Suppressor macrophage (primary cell): ENCODE results near the gene PDZRN4.
A peak's percentile ranks its signal among the peaks of the same experiment; 100 is the strongest.
"Not testable (repeated sequence)": the region's sequence is repeated elsewhere in the genome, so short reads cannot be mapped to it uniquely, and the experiment has no call there.

Experiments
- DNase-seq, 4 experiments: peaks; one replicate each; pipeline ENCODE4 v3.0.0-alpha.2; 2020 to 2022

The PDZRN4 gene

DNA sequence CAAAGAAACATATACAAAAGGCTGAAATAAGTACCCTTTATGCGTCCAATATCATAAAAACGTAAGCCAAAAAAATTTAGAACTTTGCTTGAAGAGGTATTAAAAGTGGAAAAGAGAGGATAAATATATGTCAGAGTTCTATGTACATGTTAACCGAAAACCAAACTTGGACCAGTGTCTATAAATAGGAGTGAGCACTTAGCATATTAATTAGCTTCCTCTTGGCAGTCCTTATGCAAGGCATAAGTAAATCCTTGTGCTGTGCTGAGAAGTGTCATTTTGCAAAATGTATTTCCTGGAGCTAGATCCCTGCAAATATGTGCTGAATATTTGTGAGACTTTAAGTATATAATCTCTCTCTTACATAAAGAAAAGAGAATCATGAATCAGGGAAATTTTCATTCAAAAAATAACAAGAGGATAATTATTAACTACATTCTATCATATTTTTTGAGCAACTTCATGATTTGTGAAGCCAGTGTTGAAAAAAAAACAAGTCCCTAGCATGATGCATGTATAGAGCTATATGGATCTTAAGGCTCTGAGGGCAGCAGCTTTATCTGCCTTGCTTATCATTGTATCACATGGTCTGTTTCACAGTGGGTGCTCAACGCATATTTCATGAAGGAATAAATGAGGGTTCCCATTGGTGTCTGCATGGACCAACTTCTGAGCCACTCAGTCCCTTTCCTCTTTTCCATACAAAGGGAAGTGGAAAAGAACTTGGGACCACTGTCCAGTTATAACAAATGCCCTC, 326.1 kb downstream of the PDZRN4 start:
- peak in 2 of 4 experiments; percentile 11 to 42 for DNase-seq

DNA sequence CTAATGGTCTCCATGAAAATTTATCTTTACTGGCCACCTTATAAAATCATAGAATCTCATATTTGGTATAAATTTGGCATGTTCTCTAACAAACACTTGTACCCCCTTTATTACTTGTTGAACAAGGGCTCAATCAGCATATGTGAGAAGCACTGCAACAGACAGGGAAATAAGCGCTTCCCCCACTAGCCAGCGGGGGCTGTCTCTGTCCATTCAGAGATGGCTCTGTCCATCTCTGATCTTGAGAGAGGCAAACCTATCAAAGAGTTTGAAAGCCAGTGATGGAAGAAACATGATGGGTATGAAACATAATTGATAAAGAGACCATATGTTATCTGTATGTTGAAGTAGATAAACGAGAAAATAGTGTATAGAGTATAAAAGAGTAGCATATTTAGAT, 326.8 kb downstream of the PDZRN4 start:
- no peak for DNase-seq

DNA sequence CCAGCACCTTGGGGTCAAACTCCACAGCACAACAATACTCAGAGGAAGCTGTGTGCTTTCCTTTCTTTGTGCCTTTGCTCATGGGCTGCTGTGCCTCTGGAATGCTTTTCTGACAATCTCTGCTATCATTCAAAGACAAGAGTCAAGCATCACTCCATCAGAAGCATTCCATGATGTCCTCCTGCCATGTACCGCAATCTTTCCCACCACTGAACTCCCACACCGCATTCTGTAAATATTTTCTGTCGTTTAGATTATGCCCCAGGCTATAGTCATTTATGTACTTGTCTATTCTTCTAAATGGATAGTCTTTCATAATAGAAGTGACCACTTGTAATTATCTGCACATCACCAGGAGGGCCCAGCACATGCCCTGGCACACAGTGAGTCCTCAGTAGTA, 327.8 kb downstream of the PDZRN4 start:
- no peak for DNase-seq

DNA sequence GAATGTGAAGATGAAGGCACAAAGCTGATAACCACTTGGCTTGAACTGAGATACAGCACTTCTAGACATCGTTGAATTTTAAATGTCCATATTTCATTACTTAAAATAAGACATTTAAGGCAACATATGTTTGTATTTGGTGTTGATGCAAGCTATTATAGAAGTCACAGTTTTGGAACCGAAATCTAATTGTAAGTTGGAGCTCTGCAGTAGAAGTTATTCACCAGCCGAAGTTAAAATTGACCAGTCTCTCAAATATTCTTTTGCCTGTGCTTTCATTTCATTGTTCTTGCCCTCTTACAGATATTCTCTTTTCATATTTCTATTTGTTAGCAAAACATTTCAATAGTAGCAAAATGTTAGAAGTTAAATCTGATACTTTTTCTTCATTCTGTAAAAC, 332.7 kb downstream of the PDZRN4 start:
- DNase-seq, result no peak

DNA sequence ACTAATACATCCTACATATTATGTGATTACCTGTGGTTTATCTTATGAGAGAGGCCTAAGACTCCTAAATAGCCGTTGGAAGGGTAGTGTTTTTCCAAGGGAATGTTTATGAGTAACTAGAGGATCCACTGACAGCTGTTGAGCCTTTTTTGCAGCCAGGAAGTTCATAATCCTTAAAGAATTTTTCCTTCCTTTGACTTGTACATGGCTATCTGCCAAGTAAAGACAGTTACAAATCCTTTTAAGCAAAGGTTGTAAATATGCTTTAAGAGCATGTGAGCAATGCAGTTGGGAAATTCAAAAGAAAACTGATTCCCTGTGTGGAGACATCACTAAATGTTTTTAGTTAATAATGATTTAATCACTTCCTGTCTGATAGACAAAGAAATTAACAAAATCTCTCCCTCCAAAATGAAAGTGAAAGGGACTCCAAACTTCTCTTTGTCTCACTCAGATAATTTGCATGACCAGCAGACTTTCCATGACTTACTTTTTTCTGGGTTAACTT, 333.8 kb downstream of the PDZRN4 start:
- peak in 3 of 4 experiments; percentile 3 to 35 (median 32) for DNase-seq

DNA sequence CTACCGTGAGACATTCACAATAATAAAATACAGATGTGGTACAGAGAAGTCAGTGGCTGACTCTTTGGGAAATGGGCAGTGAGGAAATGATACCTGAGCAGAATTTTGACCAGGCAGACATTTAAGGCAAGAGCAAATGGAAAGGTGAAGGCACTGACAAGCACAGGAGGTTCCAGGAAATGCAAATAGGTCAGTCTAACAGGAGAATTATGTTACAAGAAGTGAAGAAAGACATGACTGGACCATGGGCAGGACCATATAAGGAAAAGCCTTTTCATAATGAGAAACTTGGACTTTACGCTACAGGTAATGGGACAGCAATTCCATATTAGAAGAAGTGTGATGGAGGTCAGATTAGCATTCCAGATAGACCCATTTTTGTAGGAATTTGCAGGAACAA, 338.9 kb downstream of the PDZRN4 start:
- no peak for DNase-seq

DNA sequence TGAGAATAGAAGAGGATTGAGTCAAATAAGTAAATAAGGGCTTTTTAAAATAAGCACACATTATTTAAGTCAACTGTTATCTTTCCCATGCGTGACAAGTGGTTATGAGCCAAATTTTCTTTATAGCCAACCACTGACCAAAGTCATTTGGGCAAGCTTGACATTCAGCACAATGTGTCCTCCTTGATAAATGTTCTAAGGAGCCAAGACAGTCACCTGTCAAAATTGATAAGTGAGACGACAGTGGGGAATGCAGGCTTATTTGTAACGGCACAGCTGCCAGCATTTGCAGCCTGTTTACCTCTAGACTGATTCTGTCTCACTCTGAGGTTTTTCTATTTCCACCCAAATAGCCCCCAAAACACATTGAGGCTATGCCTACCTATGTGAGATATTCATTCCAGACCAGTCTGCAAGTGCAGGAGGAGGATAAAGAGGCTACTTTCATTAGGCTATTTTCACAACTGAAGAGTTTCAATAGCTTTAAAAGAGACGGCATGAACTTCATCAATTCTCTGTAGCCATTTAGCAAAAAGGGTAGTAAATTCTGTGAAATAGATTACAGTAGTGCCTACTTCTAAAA, 339.5 kb downstream of the PDZRN4 start:
- no peak for DNase-seq

DNA sequence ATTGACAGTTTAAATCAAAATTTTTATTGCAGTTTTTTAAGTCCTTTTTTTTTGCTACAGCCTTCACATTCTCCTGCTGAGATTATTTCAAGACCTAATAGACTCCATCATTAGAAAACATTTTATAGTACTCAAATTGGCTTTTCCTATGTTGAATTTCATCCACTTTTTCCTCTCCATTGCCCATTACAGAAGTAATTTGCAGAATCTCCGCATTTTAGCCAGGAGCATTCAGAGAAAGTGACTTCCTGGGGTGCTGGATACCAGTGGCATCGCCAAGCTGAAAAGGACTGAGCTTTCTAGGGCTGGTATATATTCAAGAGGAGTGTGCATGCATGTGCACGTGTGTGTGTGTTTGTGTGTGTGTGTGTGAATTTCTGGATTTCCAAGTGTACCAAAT, 340.8 kb downstream of the PDZRN4 start:
- no peak for DNase-seq

DNA sequence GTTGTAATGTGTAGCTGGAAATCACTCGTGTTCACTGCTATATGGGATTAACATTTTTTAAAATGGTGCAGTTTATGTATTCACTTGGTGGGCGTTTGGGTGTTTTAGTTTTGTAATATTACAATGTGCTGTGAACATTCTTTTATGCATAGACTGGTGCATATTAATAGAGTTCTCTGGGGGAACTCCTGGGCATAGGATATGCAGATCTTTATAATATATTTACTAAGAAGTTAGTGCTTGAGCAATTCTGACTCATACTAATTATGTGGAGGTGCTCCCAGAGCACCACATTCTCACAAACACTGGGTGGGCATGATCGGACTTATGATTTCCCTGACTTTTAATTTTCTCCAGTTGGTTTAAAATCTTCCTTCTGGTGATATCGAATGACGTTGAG, 342.3 kb downstream of the PDZRN4 start:
- DNase-seq, result no peak

DNA sequence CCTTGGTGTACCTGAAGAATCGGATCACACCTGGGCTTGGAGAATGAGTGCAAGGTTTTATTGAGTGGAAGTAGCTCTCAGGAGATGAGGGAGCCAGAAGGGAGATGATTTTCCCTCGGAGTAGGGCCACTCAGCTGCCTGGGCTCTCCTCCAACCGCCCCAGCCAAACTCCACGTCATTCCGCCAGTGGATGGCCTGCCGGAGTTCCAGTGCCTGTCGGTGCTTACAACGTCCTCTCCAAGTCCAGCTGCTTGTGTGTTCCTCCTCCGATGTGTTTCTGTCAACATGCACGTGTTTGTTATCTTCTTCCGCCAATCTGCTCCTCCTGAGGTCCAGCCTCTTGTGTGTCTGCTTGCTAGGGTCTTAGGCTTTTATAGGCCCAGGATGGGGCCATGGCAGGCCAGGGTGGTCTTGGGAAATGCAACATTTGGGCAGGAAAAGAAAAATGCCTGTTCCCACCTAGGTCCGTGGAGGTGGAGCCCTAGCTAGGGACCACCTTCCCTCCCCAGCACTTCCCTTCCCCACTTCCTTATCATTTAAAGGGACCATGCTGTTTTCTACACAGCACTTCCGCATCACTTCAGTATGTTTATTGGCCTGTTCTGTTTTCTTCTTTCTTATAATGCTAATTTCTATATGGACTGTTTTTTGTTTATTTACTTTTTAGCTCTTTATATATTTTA, 343.2 kb downstream of the PDZRN4 start:
- DNase-seq, result no peak

DNA sequence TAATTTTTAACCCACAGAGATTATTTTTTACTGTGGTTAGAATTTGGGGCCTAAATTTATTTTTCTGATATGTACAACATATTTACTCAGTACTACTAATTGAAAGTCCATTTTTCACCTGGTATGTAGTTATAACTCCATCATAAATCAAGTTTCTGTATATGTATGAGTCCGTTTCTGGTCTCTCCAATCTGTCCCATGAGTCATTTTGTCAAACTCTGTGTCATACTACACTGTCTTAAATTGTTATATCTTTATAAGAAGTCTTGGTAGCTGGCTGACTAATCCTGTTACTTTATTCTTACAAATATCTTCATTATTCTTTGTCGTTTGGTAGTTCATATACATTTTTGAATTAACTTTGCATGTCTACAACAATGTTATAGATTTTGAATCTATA, 344.0 kb downstream of the PDZRN4 start:
- DNase-seq, result no peak

DNA sequence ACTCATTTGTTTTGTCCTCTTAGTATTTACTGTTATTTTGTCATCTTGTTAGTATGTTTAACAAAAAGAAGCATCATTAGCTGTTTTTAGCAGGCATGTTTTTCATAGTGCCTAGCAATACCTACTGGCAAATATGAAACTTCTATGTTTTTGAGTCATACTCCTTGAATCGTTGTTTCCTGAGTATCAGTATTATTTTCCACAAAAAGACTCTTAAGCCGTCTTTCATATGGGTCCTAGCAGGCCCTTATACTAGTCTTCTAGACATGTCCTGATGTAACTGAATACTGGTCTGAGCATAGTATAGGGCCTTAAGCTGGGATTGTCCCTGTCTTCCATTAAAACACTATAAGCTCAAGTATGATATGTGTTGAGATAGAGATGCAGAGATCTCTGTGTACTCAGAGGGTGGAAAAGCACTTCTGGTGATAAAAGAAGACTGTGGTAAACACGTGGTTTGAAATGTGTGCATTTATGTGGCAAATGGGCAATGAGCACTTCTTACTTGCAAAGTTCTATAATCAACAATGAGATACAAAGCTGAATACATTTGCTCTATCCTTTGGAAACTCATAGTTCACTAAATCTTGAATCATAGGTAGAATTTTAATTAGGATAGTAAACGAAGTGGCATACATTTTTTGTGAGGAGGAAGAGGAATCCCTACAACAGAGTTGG, 348.8 kb downstream of the PDZRN4 start:
- DNase-seq, result no peak

DNA sequence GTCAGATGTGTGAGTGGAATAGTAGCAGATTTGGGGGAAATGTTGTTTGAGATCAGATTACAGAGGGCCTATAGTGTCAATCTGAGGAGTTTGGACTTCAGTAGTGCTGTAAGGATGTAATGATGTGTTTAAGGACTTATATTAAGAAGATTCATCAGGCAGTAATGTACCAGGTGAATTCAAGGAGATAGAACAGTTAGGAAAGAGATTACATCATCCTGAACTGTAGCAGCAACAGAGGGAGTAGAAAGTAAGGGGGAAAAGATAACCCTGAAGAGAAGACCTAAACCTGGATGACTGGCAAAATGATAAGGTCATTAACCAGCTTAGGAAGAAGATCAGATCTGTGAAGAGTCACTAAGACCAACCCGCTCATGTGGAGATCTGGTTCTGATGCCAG, 349.4 kb downstream of the PDZRN4 start:
- no peak for DNase-seq

DNA sequence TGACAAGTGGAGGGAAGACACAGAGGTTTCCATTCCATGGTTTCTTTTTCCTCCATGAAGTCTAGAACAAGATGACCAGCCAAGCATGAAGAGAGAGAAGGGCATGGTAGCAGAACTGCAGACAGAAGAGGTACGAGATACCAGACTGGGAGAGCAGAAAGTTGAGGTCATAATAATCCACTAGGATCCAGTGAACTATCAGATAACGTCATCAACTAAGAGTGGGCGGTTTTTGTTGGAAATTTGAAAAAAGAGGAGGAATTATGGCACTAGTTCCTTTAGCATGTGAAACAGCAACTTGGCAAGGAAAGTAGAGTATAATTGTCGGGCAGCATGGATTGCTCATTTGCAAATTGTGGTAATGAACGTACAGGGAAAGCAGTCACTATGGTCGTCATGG, 357.6 kb downstream of the PDZRN4 start:
- DNase-seq, result no peak

DNA sequence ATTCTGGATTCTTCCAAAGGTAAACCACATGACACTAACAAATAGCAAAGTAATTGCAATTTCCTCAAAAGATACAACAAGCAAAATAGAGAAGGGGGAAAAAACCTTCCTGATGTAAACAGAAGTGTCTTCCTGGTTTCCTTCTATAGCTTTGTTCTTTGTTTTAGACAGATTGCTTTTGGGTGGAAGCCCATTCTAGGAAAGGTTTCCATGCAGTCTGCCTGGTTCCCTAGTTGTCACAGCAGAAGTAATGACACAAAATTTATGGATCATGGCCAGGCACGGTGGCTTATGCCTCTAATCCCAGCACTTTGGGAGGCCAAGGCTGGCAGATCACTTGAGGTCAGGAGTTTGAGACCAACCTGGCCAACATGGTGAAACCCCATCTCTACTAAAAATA, 359.0 kb downstream of the PDZRN4 start:
- DNase-seq, result not testable (repeated sequence)

DNA sequence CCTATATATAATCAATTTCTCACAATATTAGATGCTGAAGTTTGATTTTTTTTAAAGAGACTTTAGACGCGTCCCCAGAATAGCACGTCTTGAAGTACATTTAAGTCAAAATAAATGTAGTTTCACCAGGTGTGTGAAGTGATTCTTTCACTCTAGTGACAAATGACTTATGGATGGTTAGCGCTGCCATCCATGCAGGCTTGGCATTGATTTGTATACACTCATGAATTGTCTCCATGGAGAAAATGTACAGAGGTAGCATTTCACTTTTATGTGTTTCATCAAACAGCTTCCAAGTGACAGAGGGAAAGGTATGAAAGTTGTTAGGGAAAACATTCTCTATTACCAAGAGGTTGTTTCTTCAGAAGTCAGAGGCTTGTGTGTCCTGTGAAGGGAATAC, 360.8 kb downstream of the PDZRN4 start:
- no peak for DNase-seq

DNA sequence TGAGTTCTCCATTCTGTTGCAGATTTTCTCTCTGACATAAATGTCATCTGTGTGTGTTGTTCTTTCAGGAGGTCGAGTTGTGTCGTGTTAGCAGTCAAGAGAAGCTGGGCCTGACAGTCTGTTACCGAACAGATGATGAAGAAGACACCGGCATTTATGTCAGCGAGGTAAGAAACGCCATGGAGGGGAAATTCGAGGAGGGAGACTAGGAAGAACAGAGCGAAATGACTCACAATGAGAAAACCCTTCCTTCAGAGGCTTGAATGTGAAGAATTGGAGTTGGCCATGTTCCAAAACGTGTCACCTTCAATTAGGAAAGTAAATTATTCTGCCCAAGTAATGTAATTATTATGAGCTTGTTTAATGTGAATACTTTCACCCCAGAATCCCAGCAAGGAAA, 364.5 kb downstream of the PDZRN4 start:
- DNase-seq, result no peak

DNA sequence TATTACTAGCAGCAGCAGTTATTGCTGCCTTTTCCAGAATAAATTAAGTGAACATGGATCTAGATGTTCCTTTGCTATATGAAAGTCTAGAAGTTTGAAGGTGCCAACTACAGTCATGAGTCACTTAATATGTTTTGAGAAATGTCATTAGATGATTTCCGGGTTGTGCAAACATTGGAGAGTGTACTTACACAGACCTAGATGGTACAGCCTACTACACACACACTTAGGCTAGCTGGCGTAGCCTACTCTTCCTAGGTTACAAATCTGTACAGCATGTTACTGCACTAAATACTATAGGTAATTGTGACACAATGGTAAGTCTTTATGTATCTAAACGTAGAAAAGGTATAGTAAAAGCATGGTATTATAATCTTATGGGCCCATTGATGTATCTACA, 368.1 kb downstream of the PDZRN4 start:
- DNase-seq, result no peak

DNA sequence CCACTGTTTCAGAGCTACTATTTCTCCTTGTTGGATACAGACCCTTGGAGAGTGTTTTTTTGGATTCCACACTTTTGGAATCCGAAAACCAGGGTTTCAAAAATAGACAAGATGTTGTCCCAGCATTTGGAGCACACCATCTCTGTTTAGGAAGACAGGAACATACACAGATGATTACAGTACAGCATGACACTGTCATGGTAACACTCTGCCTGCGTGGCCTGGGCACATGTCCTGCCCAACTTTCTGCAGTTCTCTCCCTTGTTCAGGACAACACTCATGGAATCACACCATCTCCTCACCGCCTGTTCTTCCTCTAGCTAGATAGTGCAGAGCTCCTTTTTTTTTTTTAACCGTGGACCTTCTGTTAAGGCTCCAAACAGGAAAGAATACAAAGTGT, 369.2 kb downstream of the PDZRN4 start:
- no peak for DNase-seq

DNA sequence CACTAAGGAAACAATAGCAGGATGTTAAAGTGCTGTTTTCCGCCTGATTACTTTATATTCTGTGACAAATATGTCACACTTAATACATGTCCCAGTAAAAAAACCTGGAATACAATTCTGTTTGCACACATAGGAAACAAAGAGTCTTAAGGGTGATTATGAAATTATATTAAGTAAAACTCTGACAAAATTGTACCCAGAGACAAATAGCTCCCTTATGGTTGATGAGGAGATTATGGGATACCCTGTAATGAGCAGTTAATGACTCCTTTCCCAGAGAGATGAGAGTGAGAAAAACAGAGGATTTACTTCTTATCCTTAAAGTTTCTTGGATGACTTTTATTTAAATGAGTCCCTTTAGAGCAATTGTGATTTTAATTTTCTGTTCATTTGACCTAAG, 370.6 kb downstream of the PDZRN4 start:
- no peak for DNase-seq

DNA sequence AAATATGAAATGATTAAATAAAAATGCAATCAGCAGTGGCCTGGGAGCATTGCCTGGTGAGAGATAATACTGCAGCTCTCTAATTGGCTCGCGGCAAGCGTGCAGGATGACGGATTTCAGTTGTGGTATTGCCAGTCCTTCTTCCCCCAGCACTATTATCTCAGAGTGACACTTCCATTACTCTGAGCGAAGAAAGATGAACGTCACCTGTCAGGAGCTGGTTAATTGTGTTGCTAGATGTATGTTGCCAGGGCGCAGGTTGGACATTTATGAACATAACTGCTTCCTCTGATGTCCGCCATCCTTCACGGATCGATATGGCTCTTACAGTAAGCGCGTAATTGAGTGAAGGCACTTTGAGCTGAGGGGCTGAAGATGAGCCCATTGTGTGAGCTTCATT, 374.9 kb downstream of the PDZRN4 start:
- no peak for DNase-seq

DNA sequence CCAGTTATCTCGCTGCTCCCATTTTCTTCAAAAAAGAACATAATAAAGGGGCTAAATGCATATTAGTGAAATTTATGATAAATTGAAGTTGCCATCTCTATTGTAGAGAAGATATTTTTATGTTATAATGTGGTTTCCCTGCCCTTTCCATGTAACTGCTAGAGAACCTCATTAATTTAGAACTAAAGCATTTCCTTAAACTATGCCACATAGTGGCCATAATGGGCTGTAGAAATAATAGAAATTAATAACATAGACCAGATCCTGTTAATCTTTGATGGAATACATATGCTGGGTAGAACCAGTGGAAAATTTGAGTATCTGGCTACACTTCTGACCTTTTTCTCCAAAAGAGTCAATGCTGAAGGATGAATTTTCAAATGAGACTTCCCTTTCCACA, 376.7 kb downstream of the PDZRN4 start:
- no peak for DNase-seq

DNA sequence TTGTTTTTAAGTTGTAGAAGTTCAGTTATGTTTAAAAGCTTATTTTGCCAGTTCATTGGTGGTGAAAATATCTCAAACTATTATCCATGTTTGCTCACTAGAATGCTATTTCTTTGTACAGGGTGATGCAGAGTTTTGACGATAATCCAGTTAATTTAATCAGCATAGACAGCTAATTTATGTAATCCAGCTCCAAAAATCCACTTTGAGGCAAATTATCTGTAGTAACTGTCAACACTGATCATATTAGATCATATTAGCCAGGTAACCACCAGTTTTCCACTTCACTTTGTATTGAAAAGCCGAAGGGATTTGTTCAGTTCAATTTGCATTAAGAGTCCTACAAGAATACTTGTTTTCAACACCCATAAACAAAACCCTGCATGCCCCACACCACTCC, 378.6 kb downstream of the PDZRN4 start:
- no peak for DNase-seq
